KBM-7 (cell line): ENCODE results near the gene TMEM245.
"Not testable (repeated sequence)": the region's sequence is repeated elsewhere in the genome, so short reads cannot be mapped to it uniquely, and the experiment has no call there.

ENCODE experiments used
- DNase-seq: peaks from one replicate; pipeline ENCODE4 v3.0.0-alpha.2; 2015
- in situ Hi-C: fragments of 300-500 bp; cut with MboI; formaldehyde crosslinking; loops from 2 replicates; pipeline ENCODE4 v1.14.3; 2020; ENCODE audit warnings: low sequenced_read_pairs, low pct_unique_long_range_greater_than_20kb, mixed read lengths

TMEM245 gene

DNA sequence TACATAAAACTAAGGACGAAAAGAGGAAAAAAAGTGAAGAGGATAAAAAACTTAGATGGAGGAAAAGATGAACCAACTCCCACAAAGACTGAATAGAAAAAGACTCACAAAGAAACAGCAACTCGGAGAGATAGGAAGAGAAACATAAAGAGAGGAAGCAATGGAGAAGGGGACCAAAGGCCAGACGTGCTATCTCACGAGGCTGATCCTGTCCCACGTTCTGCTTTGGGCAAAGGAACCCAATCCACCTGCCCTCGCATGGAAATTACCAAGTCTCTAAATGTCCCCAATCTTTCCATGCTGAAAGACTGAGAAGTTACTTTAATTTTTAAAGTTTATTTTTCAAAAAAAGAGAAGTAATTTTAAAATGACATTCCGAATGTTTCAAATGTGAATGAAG lies 36.6 kb downstream of the TMEM245 start:
- no peak for DNase-seq
- in situ Hi-C loops: no loop called here

- DNase-seq: no peak
- in situ Hi-C loops: no loop called here
These were observed 37.6 kb downstream of the TMEM245 start for GRCh38 chr9:109082091-109082620.

DNA sequence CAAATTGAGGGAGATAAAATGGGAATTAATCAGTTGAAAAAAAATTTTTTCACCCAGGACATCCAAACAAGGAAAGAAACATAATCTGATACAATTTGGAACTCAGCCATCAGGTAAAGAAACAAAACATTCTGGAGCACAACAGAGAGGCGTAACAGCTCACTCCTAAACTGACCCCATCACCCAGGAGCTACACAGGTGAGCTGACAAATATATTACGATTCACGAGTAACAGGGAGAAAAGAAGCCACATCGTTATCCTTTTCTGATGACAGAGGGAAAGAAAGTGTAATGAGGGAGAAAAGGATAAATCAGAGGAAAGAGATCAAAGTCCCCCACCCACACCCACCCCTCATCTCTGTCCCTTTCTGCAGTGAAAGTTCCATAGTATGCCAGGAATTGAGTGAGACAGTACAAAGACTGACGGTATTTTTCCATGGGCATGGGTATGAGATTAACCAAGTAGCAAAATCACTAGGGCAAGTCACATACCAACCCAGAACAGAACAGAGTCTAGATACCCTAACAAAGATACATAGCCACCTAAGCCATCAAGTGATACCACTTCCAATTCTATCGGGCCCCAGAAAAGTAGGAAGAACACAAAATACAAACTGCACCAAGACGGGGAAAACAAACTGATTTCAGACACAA lies 45.4 kb downstream of the TMEM245 start:
- no peak for DNase-seq
- in situ Hi-C loops: no loop called here

- DNase-seq: no peak
These were observed 46.8 kb downstream of the TMEM245 start for GRCh38 chr9:109072821-109073435.

DNA sequence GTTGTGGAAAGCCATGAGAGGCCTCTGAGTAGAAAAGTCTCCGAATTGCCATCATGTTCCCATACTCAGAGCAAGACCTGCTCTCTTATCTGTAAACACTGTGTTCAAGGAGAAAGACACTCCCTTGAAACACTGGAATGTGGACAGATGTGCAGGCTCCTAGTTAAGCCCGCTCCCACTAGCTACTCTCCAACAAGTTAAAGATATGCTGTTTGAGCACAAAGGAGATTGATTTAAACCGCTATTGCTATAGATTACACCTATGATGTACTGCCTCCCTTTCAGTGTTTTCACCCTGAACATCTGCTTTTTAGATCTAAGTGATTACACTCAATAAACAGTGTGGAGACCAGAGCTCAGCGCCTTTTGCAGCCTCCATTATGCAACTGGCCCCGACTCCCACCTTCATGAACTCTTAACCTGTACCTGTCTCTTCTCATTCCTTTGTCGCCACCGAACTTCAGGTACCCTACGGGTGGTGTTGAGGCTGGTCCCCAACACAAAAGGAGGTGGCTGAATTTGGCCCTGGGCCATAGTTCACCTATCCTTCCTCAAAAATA lies 47.5 kb downstream of the TMEM245 start:
- in situ Hi-C loops: no loop called here
- no peak for DNase-seq

More at GRCh38 chr9:109072821-109073435, 46.8 kb downstream of the TMEM245 start:
- in situ Hi-C loops: no loop called here

GRCh38 chr9:109068764-109069163 lies 51.0 kb downstream of the TMEM245 start:
- in situ Hi-C loops: no loop called here
- no peak for DNase-seq

- in situ Hi-C loops: no loop called here
These were observed 54.6 kb downstream of the TMEM245 start for GRCh38 chr9:109064963-109065702.

GRCh38 chr9:109063760-109064159 lies 56.0 kb downstream of the TMEM245 start:
- DNase-seq: no peak
- in situ Hi-C loops: no loop called here

More at GRCh38 chr9:109064963-109065702, 54.6 kb downstream of the TMEM245 start:
- no peak for DNase-seq

GRCh38 chr9:109062543-109062942 lies 57.2 kb downstream of the TMEM245 start:
- no peak for DNase-seq
- in situ Hi-C loops: no loop called here

DNA sequence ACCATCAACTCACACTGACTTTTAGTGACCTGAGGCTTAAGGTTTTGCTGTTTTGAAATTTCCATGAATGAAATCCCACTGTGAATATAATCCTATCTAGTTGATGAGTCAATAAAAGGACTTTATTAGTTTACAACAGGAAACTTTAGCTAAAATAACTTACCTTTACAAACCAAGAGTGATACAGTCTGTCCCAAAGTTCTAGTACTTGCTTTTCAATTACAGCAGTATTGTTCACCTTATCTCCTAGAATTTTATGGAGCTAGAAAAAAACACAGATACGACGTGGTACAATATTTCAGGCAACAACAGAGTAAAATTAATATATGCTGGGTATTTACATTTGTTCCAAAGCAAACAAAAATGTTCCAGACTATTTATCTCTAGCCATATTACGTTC lies 59.6 kb downstream of the TMEM245 start:
- no peak for DNase-seq
- in situ Hi-C loops: no loop called here

DNA sequence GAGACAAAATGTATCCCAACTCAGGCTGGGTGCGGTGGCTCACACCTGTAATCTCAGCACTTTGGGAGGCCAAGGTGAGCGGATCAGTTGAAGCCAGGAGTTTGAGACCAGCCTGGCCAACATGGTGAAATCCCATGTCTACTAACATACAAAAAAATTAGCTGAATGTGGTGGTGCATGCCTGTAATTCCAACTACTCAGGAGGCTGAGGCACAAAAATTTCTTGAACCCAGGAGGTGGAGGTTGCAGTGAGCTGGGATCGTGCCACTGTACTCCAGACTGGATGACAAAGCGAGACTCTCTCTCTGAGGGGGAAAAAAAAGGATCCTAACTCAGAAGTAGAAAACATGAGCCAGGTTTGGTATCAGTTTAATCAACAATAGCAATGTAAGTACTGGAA lies 66.6 kb downstream of the TMEM245 start:
- in situ Hi-C loops, DNase-seq: not testable (repeated sequence)

- in situ Hi-C loops: no loop called here
- DNase-seq: no peak
These were observed 67.3 kb downstream of the TMEM245 start for GRCh38 chr9:109052416-109052815.

DNA sequence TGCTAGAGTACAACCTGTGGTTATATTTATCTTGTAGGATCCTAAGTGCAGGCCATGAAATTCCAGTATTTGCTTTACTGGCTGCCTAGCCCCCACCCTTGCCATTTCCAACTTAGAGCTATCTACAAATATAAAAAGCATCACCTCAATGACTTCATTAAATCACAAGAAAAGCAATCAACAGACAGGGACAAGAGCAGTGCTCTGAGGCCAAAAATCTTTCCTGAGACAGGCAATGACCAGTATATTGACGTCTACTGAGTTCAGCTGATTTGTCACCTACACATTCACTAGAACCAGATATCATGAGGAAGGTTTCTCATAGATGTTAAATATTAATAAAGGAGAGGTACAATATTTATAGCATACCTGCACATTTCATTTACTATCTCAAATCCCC lies 68.0 kb downstream of the TMEM245 start:
- no peak for DNase-seq
- in situ Hi-C loops: no loop called here

DNA sequence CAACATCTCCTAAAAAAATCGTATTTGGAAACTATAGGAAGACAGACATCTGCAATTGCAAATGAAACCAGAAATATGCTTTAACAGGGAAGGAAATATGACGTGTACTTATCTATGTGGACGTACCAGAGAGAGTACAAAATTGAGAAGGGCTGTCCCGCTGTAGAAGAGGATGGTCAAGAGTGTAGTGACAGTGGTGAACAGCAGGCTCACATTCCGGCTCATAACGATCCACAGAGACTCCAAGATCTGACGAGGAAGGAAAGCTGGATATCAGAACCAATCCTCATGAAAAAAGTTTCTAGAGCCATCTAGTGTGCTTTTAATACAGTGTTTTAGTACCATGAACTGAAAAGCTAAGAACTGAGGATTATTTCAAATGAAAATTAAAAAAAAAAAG lies 69.3 kb downstream of the TMEM245 start:
- no peak for DNase-seq
- in situ Hi-C loops: no loop called here

DNA sequence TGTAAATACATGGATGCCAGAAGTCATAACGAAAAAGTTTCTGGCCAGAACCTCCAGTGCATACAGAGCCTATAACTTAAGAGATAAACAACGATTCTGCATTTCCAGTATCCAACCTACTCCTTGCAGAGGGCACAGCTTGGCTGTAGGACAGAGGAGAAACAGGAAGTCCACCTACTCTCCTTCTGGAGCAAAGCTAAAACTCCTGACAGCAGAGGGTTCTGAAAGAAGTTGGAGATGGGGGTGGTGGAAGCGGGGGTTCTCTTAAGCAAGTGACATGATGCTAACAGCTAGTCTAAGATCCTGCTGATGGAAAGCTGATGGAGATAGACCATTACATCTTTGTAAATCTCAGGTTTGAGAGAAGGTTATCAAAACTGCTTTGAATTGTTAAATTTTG lies 70.9 kb downstream of the TMEM245 start:
- in situ Hi-C loops: no loop called here
- no peak for DNase-seq

- in situ Hi-C loops: no loop called here
- DNase-seq: no peak
These were observed 72.5 kb downstream of the TMEM245 start for GRCh38 chr9:109047259-109047658.

DNA sequence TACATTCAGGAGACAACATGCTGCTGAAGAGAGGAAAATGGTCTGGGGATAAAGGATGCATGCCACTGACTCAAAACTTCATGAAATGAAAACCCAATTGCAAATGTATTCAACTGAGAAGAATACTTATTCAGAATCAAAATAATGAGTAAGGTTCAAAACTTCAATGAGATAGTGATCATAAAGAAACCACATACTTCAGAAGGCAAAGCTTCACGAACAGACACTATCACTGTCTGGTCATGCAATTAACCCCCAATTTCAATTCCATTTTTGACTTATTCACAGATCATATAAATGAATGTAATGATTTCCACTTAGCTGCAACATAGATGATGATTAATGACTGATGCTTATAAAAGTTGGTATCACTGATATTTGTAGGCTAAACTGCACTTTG lies 73.4 kb downstream of the TMEM245 start:
- in situ Hi-C loops: no loop called here
- DNase-seq: no peak

DNA sequence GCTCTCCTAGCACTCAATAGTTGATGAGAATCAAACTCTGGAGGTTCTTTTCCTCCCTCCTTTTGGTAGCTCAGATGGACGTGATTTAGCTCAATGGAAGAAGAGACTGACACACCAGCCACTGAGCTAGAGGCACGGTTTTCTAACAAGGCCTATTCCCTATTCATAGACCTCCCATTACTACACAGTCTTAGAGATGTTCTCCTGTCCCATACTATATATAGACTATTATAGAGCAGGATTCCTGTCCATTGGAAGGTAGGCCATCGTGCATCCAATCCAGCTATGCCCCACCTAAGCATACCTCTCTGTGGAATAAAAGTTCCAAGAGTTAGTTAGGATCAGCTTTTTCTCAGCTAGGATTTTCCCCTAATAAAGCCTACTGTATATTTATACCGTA lies 76.2 kb downstream of the TMEM245 start:
- no peak for DNase-seq
- in situ Hi-C loops: no loop called here

GRCh38 chr9:109040571-109040970 lies 79.2 kb downstream of the TMEM245 start:
- DNase-seq: no peak
- in situ Hi-C loops: no loop called here

GRCh38 chr9:109039539-109039938 lies 80.2 kb downstream of the TMEM245 start:
- in situ Hi-C loops: no loop called here
- DNase-seq: no peak
